ENCODE data around the gene ASCC2. TPM values are rescaled to one million over a fixed set of nuclear protein-coding genes. Genes with fewer than 3 reads are reported as not detected.

ASCC2 gene
- total RNA-seq, 2 experiments from 2014 or later, result 70.9 to 73.5 TPM

DNA sequence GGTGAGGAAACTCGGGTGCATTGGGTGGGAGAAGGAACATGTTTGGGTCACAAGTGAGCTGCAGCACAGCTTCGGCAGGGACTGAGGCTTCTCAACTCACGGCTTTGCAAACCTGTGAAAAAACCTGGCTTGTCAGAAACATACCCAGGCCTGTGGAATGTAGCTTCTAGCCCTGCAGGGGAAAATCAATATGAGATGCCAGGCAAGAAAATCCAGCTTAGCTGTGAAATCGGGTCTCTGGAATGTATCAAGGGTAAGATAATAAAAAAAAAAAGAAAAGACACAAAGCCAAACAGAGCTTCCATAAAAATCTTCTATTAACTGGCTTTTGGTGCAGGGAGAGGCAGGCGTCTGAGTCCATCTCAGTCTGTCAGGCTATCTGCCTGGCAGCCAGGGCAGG, 42.4 kb downstream of the ASCC2 start:
- peaks cover 8% of the 10 kb centered on the region for H3K36me3 Mint-ChIP-seq

DNA sequence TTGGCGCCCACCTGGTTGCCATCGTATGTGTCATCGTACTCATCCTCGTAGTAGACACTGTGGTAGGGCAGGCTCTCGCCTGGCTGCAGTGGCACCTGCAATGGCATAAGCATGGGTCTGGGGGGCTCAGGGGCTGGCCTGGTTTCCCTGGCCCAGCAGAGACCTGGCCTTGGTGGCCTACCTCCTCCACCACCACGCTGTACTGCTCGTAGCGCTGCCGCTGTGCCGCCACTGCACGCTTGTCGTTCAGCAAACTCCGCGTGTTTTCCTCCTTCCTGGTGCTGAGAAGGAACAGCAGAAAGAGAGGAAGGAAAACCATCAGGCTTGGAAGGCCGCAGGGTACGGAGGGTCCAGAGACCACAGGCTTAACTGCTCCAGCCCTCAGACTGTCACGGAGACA, 44.7 kb downstream of the ASCC2 start:
- peaks cover 3% of the 10 kb centered on the region for H3K4me1 Mint-ChIP-seq
- H3K4me3 Mint-ChIP-seq, result no peak overlapping the region
- no peaks in the 10 kb centered on the region for H3K9me3 Mint-ChIP-seq
- H3K27me3 Mint-ChIP-seq, result no peaks in the 10 kb centered on the region
- H3K27ac Mint-ChIP-seq, result no peak overlapping the region
- peaks cover 3% of the 10 kb centered on the region for H3K36me3 Mint-ChIP-seq
- DNase-seq, result no peak

More for the DNA sequence above, 42.4 kb downstream of the ASCC2 start:
- DNase-seq, result no peak
- no peak overlapping the region for H3K4me3 Mint-ChIP-seq
- peaks cover 6% of the 10 kb centered on the region for H3K4me1 Mint-ChIP-seq
- H3K27me3 Mint-ChIP-seq, result no peaks in the 10 kb centered on the region
- H3K27ac Mint-ChIP-seq, result no peak overlapping the region
- H3K9me3 Mint-ChIP-seq, result no peaks in the 10 kb centered on the region

DNA sequence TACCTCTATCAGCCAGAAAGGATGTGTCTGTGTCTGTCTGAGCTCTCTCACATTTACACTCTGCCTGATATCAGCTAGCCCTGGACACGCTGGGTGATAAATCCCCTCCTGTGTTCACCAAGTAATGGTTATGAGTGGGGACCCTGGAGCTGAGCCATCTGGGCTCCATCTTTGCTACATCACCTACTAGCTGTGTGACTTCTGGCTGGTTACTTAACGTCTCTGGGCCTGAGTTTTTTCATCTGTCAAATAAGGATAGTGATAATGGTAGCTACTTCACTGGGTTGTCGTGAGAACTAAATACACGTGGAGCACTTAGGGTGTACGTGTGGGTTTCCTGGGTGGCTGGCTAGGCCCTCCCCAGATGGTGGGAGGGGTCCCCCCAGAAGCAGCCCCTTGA, 48.0 kb downstream of the ASCC2 start:
- no peaks in the 10 kb centered on the region for H3K4me1 Mint-ChIP-seq
- H3K9me3 Mint-ChIP-seq, result no peaks in the 10 kb centered on the region
- H3K36me3 Mint-ChIP-seq, result peaks cover 9% of the 10 kb centered on the region
- no peaks in the 10 kb centered on the region for H3K27me3 Mint-ChIP-seq
- no peak overlapping the region for H3K27ac Mint-ChIP-seq
- no peak overlapping the region for H3K4me3 Mint-ChIP-seq
- DNase-seq, result no peak

DNA sequence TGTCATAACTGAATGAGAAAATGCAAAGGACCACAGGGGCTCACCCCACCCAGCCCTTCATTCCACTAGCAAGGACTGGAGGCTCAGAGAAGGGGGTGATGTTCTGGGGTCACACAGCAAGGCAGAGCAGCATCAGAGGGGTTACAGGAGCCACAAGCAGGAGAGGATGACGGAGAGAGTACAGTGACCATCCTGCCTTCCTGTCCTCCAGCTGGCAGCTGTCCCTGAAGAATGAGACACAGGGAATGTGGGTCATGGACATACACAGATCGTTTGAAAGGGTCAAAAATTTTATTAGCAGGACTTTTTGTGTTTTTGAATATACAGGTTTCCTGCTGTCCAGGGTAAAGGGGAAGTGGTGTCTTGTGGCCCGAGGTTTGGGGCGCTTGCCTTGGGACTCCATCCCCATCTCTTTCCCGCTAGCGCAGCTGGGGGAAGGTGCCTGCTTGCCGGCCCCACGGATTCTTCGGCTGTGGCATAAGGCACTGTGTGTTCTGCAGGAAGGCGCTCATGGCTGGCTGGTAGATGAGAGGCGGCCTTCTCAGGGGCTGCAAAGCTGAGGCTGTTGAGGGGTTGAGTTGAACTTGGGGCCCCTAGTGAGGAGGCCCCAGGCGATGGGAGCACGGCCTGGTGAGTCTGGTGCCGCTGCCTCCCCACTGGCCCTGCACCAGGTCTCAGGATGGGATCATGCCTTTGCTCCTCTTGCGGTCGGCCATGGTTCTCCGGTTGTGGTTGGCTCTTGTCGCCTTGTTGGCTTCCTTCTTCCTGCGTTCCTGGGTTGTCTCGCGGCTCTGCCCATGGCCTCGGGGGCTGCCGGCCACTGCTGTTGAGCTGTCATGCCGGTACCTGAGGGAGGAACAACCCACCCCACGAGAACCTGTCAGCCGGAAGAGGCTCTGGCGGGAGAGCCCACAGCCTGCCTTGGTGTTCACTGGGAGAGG, 49.5 kb downstream of the ASCC2 start:
- Mint-ChIP-seq H3K9me3 (no peaks in the 10 kb centered on the region), H3K36me3 (peaks cover 9% of the 10 kb centered on the region), H3K27me3 (no peaks in the 10 kb centered on the region), H3K4me1 (no peaks in the 10 kb centered on the region), H3K4me3 (no peak overlapping the region), H3K27ac (no peak overlapping the region)
- DNase-seq, result no peak

DNA sequence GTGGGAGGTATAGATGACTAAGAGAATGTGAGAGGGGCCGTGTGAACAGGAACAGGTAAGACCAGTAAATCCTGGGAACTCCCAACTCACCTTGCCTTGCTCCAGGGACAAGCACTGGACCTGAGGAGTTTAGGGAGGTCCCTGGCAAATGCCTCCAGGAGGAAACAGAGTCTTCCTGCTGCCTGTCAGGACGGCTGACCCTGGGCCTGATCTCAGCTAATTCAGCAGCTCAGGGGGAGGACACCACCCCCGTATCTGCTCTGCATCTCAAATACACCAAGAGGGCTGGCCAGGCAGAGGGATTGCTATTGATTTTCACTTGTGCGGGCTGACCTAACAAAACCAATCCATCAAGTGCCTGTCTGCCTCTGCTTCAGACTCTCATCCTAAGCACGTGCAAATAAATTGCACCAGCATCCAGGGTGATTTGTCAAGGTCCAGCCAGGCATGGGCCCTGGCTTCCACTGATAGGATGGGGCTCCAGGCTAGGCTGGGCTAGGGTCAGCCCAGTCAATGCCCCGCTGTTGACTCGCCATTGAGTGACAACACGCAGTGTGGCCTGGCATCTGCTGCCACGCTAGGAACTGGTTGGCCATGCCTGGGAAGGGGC, 50.6 kb downstream of the ASCC2 start:
- Mint-ChIP-seq H3K27ac (no peak overlapping the region), H3K36me3 (peaks cover 9% of the 10 kb centered on the region)

DNA sequence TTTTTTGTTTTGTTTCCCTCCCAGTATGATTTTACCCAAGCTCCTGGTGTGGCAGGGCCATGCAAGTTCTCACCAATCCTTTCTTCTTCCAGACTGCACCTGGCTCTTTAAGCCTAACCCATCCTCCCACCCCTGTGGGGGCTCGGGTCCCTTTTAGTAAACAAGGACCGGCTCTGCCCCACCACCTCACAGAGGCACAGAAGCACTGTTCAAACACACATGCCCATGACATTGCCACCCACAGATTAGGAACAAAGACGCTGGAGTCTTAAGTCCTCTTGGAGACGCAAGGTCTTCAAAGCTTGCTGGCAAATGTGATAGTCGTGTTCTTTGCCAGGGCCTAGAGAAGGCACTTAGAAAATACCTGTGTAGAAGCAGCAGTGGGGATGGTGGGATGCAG, 52.0 kb downstream of the ASCC2 start:
- Mint-ChIP-seq H3K27me3 (no peaks in the 10 kb centered on the region), H3K27ac (no peak overlapping the region), H3K36me3 (peaks cover 7% of the 10 kb centered on the region), H3K4me1 (no peaks in the 10 kb centered on the region), H3K4me3 (no peak overlapping the region), H3K9me3 (no peaks in the 10 kb centered on the region)
- DNase-seq, result no peak

More for the DNA sequence above, 50.6 kb downstream of the ASCC2 start:
- Mint-ChIP-seq H3K4me1 (no peaks in the 10 kb centered on the region), H3K9me3 (no peaks in the 10 kb centered on the region), H3K27me3 (no peaks in the 10 kb centered on the region), H3K4me3 (no peak overlapping the region)
- no peak for DNase-seq

DNA sequence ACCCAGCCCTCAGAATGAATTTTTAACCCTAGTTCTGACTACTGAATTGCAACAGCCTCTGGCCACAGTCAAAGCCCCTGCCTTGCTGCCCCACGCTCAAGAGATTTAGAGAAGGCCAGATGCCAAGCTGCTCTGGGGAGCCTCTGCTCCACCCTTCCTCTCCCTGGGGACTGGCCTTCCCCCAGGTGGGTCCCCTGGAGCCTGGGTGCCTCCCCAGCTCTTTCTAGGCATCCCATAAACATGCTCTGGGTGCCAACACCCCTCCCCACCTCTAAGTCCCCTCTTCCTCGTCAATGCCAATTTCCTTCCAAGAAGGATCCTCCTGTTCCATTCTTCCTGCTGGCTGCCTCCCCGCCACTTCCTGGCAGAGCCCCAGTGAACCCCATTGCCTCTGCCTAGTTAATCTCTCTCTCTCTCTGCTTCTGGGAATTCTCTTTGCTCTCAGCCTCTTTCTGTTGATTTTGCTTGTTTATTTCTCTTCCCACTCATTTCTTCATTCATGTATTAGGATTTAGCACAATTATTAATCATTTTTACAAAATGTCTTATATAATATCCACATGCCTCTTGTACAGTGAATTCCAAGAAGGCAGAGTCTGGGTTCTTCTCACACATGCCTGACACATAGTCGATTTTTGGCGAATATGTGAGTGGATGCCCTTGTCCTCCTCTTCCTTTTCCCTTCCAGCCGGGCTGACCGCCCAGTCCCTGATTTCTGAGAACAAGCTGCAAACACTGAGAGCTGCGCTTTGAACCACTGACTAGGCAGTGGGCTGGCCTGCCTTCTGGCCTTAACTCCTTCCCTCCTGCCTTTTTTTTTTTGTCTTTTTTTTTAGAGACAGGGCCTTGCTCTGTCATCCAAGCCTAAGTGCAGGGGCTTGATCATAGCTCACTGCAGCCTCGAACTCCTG, 53.4 kb downstream of the ASCC2 start:
- Mint-ChIP-seq H3K27ac (no peak overlapping the region), H3K4me1 (no peaks in the 10 kb centered on the region), H3K27me3 (no peaks in the 10 kb centered on the region), H3K9me3 (no peaks in the 10 kb centered on the region), H3K36me3 (peaks cover 7% of the 10 kb centered on the region), H3K4me3 (no peak overlapping the region)
- DNase-seq, result no peak

DNA sequence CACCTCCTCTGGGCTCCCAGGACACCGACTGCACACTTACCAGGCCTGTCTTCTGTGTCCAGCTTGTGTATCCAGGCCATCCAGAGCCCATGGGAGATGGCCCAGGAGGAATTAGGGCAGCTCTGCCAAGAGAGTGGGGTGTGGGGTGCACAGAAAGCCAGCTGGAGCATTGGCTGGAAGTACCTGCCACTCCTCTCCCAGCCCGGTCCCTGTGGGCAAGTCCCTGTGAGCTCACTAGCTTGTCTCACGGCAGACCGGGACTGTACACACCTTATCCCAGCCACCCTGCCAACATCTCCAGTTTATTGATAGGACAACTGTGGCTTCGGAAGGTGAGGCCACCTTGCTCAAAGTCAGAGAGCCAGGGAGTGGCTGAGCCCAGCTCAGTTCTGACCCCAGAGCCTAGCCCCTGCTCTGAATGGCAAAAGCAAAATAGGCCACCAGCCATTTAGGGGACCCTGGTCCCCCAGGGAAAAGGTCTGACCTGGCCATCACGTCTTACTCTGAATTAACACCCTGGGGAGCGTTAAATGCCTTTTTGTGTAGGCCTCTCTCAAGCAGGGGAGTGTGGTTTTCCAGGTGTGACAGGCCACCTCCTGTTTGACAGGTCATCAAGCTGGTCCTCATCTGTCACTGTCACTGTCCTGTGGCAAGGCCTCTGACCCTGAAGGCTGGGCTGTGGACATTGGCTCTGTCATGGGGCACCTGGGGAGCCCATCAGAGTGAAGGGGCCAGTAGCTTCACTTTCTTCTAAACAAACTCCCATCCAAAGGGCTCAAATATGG, 55.8 kb downstream of the ASCC2 start:
- no peaks in the 10 kb centered on the region for H3K27me3 Mint-ChIP-seq
- H3K36me3 Mint-ChIP-seq, result no peaks in the 10 kb centered on the region
- H3K4me3 Mint-ChIP-seq, result no peak overlapping the region
- no peak overlapping the region for H3K27ac Mint-ChIP-seq
- no peaks in the 10 kb centered on the region for H3K9me3 Mint-ChIP-seq
- no peaks in the 10 kb centered on the region for H3K4me1 Mint-ChIP-seq
- DNase-seq, result no peak

DNA sequence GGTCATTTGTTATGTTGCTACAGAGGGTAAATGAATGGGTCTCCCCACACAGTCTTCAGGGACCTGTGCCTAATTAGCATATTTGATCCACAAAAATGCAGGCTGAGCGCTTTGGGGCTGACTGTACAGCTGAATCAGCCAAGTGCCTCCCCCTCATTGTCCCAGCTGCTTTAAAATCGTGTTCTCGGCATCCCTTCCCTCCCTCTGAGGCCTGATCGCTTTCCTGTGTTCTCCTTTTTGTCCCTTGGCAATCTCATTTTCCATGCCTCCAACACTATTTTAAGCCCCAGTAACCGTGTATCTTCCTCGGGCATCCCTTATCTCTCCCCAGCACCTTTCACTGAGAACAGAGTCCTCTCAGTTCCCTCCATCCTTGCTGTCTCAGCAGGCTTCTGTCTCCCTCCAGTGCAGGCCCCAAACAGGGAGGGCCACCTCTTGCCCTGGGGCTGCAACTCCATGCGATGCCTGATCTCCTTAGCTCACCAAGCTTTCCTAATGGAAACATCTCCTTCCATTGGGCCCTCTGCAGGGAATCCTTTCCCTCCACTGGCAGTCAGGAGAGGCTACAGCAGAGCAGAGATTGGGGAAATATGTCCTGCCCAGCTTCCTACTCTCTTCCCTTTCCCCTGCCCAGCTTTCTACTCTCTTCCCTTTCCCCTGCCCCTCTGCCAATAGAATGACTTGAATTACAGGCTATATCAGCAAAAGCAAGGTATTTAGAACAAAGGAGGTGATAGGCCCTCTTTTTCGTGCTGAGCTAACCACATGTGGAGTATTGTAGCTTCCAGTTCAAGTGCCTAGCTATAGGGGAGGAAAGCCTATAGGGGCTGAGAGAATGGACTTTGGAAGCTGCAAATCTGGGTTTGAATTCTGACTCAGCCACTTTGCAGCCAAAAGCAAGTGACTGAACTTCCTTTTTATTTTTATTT, 57.1 kb downstream of the ASCC2 start:
- Mint-ChIP-seq H3K27ac (no peak overlapping the region), H3K4me1 (no peaks in the 10 kb centered on the region), H3K36me3 (no peaks in the 10 kb centered on the region), H3K27me3 (no peaks in the 10 kb centered on the region), H3K4me3 (no peak overlapping the region), H3K9me3 (no peaks in the 10 kb centered on the region)
- DNase-seq, result no peak

DNA sequence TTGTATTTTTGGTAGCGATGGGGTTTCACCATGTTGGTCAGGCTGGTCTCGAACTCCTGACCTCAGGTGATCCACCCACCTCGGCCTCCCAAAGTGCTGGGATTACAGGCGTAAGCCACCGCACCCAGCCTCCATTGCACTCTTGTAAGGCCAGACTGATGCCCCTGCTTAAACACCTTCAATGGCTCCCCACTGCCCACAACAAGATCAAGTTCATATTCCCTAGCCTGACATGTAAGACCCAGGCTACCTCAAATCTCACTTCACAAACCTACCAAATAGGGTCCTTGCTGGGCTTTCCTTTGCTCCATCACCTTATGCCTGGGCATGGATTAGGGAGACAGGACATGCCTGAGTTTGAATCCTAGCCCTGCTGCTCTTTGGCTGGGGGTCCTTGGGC, 57.9 kb downstream of the ASCC2 start:
- Mint-ChIP-seq H3K4me3 (no peak overlapping the region), H3K9me3 (no peaks in the 10 kb centered on the region), H3K36me3 (no peaks in the 10 kb centered on the region), H3K4me1 (no peaks in the 10 kb centered on the region), H3K27ac (no peak overlapping the region), H3K27me3 (no peaks in the 10 kb centered on the region)
- DNase-seq, result no peak

DNA sequence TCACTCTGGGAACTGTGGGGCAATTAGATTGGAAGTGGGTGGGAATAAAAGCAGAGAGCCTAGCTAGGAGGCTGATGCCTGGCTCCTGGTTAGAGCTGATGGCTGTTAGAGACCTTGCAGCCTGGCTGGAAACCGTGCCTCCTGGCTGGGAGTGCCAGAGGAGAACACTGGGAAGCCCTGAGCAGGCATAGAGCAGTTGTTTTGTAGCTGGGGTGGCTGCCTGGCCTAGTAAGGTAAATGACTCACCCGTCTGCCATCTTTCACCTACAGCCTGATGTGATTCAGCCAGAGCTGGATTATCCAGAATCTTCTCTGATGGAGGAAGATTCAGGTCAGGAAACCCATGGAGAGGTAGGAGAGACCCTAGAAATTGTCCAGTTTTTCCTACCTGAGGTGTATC, 64.8 kb downstream of the ASCC2 start:
- Mint-ChIP-seq H3K36me3 (peaks cover 18% of the 10 kb centered on the region), H3K4me1 (peaks cover 8% of the 10 kb centered on the region), H3K27ac (no peak overlapping the region), H3K4me3 (no peak overlapping the region), H3K27me3 (no peaks in the 10 kb centered on the region), H3K9me3 (no peaks in the 10 kb centered on the region)
- no peak for DNase-seq

DNA sequence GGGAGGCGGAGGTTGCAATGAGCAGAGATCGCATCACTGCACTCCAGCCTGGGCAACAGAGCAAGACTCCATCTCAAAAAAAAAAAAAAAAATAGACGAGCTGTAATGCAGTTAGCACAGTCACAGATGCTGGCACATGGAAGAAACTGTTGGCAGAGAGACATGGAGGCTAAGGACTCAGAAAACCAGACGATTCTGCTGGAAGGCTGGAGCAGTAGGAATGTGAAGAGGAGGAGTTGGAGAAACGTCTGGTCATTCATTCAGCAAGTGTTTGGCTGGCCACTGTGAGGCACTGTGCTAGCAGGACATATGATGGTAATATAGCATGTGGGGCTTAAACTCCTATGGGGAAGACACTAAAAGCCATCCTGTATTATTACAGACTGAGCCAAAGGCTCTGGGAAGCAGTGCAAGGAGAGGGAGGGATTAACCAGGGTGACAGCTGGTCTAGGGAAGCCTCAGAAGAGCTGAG, 65.9 kb downstream of the ASCC2 start:
- Mint-ChIP-seq H3K4me3 (no peak overlapping the region), H3K27ac (no peak overlapping the region), H3K27me3 (no peaks in the 10 kb centered on the region), H3K36me3 (peaks cover 25% of the 10 kb centered on the region), H3K9me3 (no peaks in the 10 kb centered on the region), H3K4me1 (peaks cover 12% of the 10 kb centered on the region)
- DNase-seq, result no peak

DNA sequence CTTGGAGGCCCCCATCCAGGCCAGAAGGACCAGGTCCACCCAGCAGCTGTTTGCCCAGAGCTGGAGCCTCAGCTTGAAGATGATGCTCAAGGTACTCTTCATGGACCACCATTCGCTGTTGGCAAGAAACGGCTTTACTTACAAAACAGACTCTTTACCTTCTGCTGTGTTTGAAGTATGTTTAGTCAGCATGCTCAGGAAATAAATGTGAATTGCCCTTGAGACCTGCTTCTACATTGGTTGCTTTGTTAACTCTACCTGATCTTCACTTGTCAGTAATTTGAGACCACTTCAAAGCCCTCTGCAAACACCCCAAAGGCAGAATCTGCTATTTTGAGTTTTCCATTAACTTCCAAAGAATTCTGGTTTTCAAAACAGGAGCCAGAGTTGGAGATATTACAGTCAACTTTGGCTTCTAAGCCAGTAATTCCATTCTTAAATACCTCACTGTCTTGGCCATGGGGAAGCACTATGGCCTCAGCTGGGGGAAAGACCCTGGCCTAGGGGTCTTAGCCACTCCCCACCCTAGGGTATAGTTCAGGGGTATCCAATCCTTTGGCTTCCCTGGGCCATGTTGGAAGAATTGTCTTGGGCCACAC, 68.3 kb downstream of the ASCC2 start:
- Mint-ChIP-seq H3K27me3 (no peaks in the 10 kb centered on the region), H3K36me3 (peaks cover 27% of the 10 kb centered on the region), H3K27ac (no peak overlapping the region), H3K9me3 (no peaks in the 10 kb centered on the region), H3K4me1 (peaks cover 21% of the 10 kb centered on the region), H3K4me3 (no peak overlapping the region)
- DNase-seq, result no peak
